ENCODE results near the gene VGLL4.
"Not testable (repeated sequence)": the region's sequence is repeated elsewhere in the genome, so short reads cannot be mapped to it uniquely, and the experiment has no call there.

The VGLL4 gene

DNA sequence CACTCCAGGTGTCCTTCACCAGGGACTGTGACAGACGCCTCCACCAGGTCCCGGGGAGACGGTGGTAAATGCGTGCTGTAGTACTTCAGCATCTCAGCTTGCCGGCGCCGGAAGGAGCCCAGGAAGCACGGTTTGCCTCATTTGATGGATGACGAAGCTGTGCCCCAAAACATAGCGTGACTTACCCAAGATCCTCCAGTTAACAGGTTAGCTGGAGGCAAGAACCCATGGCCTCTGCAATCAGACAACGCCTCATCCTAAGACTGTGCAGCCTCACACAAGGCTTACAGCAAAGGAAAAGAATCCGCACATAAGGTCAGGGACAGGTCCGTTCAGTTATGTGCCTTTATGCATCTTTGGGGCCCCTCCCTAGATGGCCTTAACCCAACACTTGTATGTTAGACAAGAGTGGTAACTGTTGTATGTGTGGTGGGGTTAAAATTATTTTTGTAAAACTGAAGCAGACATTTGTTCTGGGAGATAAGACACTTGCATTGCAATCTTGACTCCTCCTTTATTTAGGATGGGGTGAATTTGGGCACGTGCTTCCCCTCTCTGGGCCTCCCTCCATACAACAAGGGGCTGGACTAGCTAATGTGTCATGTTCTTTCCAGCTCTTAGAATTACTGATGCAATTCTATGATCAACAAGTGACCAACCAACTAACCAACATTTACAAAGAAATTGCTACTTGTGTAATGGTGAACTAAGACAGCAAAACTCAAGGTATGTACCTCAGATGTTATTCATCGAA, 39.4 kb downstream of the VGLL4 start:
- no peaks in the 10 kb centered on the region for H3K9me3 ChIP-seq (ENCODE audit: control insufficient read depth in 1 of 2, low read length in 2 of 2)
- H3K27me3 ChIP-seq (ENCODE audit: low read depth, low read length): no peaks in the 10 kb centered on the region
- peaks cover 9 to 30% of the 10 kb centered on the region in 2 donors for H3K4me1 ChIP-seq (ENCODE audit: control insufficient read depth in 1 of 2, insufficient read depth in 2 of 2, low read length in 2 of 2)
- no peak overlapping the region for H3K4me3 ChIP-seq (ENCODE audit: low read depth in 1 of 2, low read length in 2 of 2)
- H3K36me3 ChIP-seq (ENCODE audit: control insufficient read depth in 1 of 2, insufficient read depth in 2 of 2, low read length in 2 of 2): peaks cover 0 to 25% of the 10 kb centered on the region in 2 donors
- H3K27ac ChIP-seq (ENCODE audit: low read length): peak overlapping the region; percentile 62

GRCh38 chr3:11603628-11604027, 40.1 kb downstream of the VGLL4 start:
- Histone ChIP-seq H3K27me3 (ENCODE audit: low read depth, low read length) (no peaks in the 10 kb centered on the region), H3K4me3 (ENCODE audit: low read depth in 1 of 2, low read length in 2 of 2) (no peak overlapping the region), H3K4me1 (ENCODE audit: control insufficient read depth in 1 of 2, insufficient read depth in 2 of 2, low read length in 2 of 2) (peaks cover 9 to 31% of the 10 kb centered on the region in 2 donors), H3K9me3 (ENCODE audit: control insufficient read depth in 1 of 2, low read length in 2 of 2) (no peaks in the 10 kb centered on the region), H3K27ac (ENCODE audit: low read length) (peak overlapping the region; percentile 62), H3K36me3 (ENCODE audit: control insufficient read depth in 1 of 2, insufficient read depth in 2 of 2, low read length in 2 of 2) (peaks cover 0 to 28% of the 10 kb centered on the region in 2 donors)

DNA sequence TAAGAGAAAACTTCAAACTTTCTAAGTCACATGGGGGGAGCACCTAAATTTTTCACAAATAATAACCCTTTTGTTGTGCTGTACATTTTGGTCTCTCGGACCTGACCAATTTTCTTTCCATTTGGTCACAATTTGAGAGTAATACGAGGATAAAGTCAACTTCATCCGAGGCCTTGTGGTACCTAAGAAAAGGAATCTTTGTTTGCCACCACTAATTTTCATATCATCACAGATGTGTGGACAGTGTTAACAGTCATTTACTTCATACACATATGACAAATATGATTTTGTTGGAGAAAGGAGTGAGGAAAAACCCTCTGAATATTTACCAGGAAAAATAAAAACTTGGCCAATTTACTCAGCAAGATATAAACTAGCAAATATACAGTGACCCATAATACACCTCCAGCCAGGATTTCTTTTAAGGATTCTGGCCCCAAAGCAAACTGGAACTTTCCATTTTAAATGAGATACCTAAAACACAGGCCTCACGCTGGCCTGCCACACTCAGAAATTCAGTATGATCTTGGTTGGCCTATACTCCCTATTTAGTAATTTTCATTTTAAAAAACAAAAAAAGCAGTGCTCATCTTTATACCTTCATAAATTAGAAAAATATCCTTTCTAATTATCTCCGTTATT, 40.7 kb downstream of the VGLL4 start:
- Histone ChIP-seq H3K4me3 (ENCODE audit: low read depth in 1 of 2, low read length in 2 of 2) (no peak overlapping the region), H3K27ac (ENCODE audit: low read length) (peak overlapping the region; percentile 3), H3K4me1 (ENCODE audit: control insufficient read depth in 1 of 2, insufficient read depth in 2 of 2, low read length in 2 of 2) (peaks cover 9 to 37% of the 10 kb centered on the region in 2 donors), H3K36me3 (ENCODE audit: control insufficient read depth in 1 of 2, insufficient read depth in 2 of 2, low read length in 2 of 2) (peaks cover 0 to 28% of the 10 kb centered on the region in 2 donors), H3K9me3 (ENCODE audit: control insufficient read depth in 1 of 2, low read length in 2 of 2) (no peaks in the 10 kb centered on the region), H3K27me3 (ENCODE audit: low read depth, low read length) (no peaks in the 10 kb centered on the region)

GRCh38 chr3:11602239-11602840, 41.4 kb downstream of the VGLL4 start:
- H3K36me3 ChIP-seq (ENCODE audit: control insufficient read depth in 1 of 2, insufficient read depth in 2 of 2, low read length in 2 of 2): peaks cover 0 to 28% of the 10 kb centered on the region in 2 donors
- H3K27ac ChIP-seq (ENCODE audit: low read length): peak overlapping the region; percentile 3
- H3K9me3 ChIP-seq (ENCODE audit: control insufficient read depth in 1 of 2, low read length in 2 of 2): no peaks in the 10 kb centered on the region
- peaks cover 9 to 36% of the 10 kb centered on the region in 2 donors for H3K4me1 ChIP-seq (ENCODE audit: control insufficient read depth in 1 of 2, insufficient read depth in 2 of 2, low read length in 2 of 2)
- no peaks in the 10 kb centered on the region for H3K27me3 ChIP-seq (ENCODE audit: low read depth, low read length)
- H3K4me3 ChIP-seq (ENCODE audit: low read depth in 1 of 2, low read length in 2 of 2): no peak overlapping the region

GRCh38 chr3:11601446-11602238, 42.1 kb downstream of the VGLL4 start:
- Histone ChIP-seq H3K4me1 (ENCODE audit: control insufficient read depth in 1 of 2, insufficient read depth in 2 of 2, low read length in 2 of 2) (peaks cover 9 to 41% of the 10 kb centered on the region in 2 donors), H3K27me3 (ENCODE audit: low read depth, low read length) (no peaks in the 10 kb centered on the region), H3K9me3 (ENCODE audit: control insufficient read depth in 1 of 2, low read length in 2 of 2) (no peaks in the 10 kb centered on the region), H3K27ac (ENCODE audit: low read length) (peak overlapping the region; percentile 73), H3K36me3 (ENCODE audit: control insufficient read depth in 1 of 2, insufficient read depth in 2 of 2, low read length in 2 of 2) (peaks cover 0 to 28% of the 10 kb centered on the region in 2 donors), H3K4me3 (ENCODE audit: low read depth in 1 of 2, low read length in 2 of 2) (no peak overlapping the region)

DNA sequence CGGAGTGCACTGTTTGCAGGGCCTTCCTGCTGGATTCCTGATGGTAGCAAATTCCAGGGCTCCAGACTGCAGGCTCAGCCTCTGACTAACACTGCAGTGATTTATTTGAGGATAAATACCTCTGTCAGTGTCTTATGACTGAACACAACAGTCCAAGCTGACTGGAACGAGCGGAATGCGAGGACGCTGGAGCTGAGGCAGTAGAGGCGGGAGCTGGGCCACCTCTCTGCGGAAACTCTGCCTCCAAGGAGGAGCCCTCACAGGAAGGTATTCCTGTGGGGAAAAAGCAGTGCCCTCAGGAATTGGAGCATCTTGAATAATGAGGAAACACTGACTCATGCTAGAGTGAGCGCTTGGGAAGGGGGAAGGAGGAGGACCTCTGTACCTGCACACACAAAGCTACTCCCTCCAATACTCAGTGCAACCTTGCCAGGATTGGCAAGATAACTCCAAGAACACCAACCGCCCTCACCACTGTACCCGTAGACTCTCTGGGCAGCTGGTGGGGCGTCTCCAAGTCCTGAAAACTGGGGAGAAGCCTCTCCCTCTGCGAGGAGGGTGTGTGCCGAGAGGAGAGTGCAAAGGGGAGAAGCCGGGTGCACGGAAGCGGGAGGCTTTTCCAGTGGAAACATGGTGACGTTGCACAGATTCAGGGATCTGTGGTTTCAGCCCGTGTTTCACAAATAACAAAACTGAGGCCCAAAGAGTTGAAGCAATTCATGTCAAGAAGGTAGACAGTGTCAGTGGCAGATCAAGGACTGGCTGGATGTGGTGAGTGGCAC, 43.0 kb downstream of the VGLL4 start:
- Histone ChIP-seq H3K36me3 (ENCODE audit: control insufficient read depth in 1 of 2, insufficient read depth in 2 of 2, low read length in 2 of 2) (peaks cover 0 to 28% of the 10 kb centered on the region in 2 donors), H3K27ac (ENCODE audit: low read length) (peak overlapping the region; percentile 73), H3K9me3 (ENCODE audit: control insufficient read depth in 1 of 2, low read length in 2 of 2) (no peaks in the 10 kb centered on the region), H3K4me1 (ENCODE audit: control insufficient read depth in 1 of 2, insufficient read depth in 2 of 2, low read length in 2 of 2) (peaks cover 9 to 41% of the 10 kb centered on the region in 2 donors), H3K27me3 (ENCODE audit: low read depth, low read length) (no peaks in the 10 kb centered on the region), H3K4me3 (ENCODE audit: low read depth in 1 of 2, low read length in 2 of 2) (no peak overlapping the region)

GRCh38 chr3:11596387-11596786, 47.3 kb downstream of the VGLL4 start:
- peaks cover 0 to 10% of the 10 kb centered on the region in 2 donors for H3K36me3 ChIP-seq (ENCODE audit: control insufficient read depth in 1 of 2, insufficient read depth in 2 of 2, low read length in 2 of 2)
- peaks cover 27 to 57% of the 10 kb centered on the region in 2 donors for H3K4me1 ChIP-seq (ENCODE audit: control insufficient read depth in 1 of 2, insufficient read depth in 2 of 2, low read length in 2 of 2)
- no peak overlapping the region for H3K4me3 ChIP-seq (ENCODE audit: low read depth in 1 of 2, low read length in 2 of 2)
- no peak overlapping the region for H3K27ac ChIP-seq (ENCODE audit: low read length)
- no peaks in the 10 kb centered on the region for H3K27me3 ChIP-seq (ENCODE audit: low read depth, low read length)
- H3K9me3 ChIP-seq (ENCODE audit: control insufficient read depth in 1 of 2, low read length in 2 of 2): no peaks in the 10 kb centered on the region

DNA sequence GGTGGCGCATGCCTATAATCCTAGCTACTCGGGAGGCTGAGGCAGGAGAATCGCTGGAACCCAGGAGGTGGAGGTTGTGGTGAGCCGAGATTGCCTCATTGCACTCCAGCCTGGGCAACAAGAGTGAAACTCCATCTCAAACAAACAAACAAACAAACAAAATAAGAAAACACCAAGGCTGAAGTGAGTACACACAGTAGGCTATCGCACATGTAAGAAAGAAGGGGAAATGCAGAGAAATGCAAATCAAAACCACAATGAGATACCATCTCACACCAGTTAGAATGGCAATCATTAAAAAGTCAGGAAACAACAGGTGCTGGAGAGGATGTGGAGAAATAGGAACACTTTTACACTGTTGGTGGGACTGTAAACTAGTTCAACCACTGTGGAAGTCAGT, 48.7 kb downstream of the VGLL4 start:
- not testable (repeated sequence) for H3K27ac ChIP-seq (ENCODE audit: low read length); H3K36me3 ChIP-seq (ENCODE audit: control insufficient read depth in 1 of 2, insufficient read depth in 2 of 2, low read length in 2 of 2); H3K9me3 ChIP-seq (ENCODE audit: control insufficient read depth in 1 of 2, low read length in 2 of 2); H3K4me3 ChIP-seq (ENCODE audit: low read depth in 1 of 2, low read length in 2 of 2); H3K27me3 ChIP-seq (ENCODE audit: low read depth, low read length)
- H3K4me1 ChIP-seq (ENCODE audit: control insufficient read depth in 1 of 2, insufficient read depth in 2 of 2, low read length in 2 of 2): peaks cover 34 to 57% of the 10 kb centered on the region in 2 donors

GRCh38 chr3:11593318-11594034, 50.2 kb downstream of the VGLL4 start:
- Histone ChIP-seq H3K27me3 (ENCODE audit: low read depth, low read length) (no peaks in the 10 kb centered on the region), H3K9me3 (ENCODE audit: control insufficient read depth in 1 of 2, low read length in 2 of 2) (no peaks in the 10 kb centered on the region), H3K36me3 (ENCODE audit: control insufficient read depth in 1 of 2, insufficient read depth in 2 of 2, low read length in 2 of 2) (no peaks in the 10 kb centered on the region), H3K27ac (ENCODE audit: low read length) (no peak overlapping the region), H3K4me1 (ENCODE audit: control insufficient read depth in 1 of 2, insufficient read depth in 2 of 2, low read length in 2 of 2) (peaks cover 35 to 54% of the 10 kb centered on the region in 2 donors), H3K4me3 (ENCODE audit: low read depth in 1 of 2, low read length in 2 of 2) (no peak overlapping the region)

Measured in muscle layer of duodenum (tissue), 2 donors.